NCI-H748 (cell line): ENCODE results near the gene SNRPD3.
A peak's percentile ranks its signal among the peaks of the same experiment; 100 is the strongest.
"Not testable (repeated sequence)": the region's sequence is repeated elsewhere in the genome, so short reads cannot be mapped to it uniquely, and the experiment has no call there.

Experiments used
- DNase-seq: peaks from one replicate; lab custom pipeline; 2025; ENCODE audit not compliant: unreplicated experiment; lab: John Stamatoyannopoulos, UW

Gene SNRPD3

GRCh38 chr22:24530968-24531367 is 24.8 kb upstream of the SNRPD3 start:
- not testable (repeated sequence) for DNase-seq

DNA sequence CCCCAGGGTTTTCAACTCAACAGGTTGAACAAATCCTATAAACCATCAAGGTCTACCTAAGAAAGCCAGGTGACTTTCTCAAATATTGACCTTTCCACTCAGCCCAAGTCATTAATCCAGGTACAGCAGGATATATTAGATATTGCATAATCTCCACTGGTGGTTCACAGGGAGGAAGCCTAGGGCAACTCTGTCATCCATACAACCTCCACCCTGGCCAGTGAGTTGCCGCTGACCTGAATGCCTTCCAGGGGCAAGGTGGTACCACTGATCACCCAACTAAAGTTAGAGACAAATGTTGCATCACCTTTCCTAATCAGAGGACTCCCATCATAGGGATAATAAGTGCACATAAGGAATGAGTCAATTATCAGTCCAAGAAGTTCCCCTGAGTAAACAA is 23.7 kb upstream of the SNRPD3 start:
- no peak for DNase-seq

GRCh38 chr22:24535348-24535747 is 20.5 kb upstream of the SNRPD3 start:
- DNase-seq = no peak

GRCh38 chr22:24536089-24536488 is 19.7 kb upstream of the SNRPD3 start:
- no peak for DNase-seq

GRCh38 chr22:24540470-24540869 is 15.3 kb upstream of the SNRPD3 start:
- DNase-seq = no peak

GRCh38 chr22:24541681-24542515 is 13.9 kb upstream of the SNRPD3 start:
- no peak for DNase-seq

DNA sequence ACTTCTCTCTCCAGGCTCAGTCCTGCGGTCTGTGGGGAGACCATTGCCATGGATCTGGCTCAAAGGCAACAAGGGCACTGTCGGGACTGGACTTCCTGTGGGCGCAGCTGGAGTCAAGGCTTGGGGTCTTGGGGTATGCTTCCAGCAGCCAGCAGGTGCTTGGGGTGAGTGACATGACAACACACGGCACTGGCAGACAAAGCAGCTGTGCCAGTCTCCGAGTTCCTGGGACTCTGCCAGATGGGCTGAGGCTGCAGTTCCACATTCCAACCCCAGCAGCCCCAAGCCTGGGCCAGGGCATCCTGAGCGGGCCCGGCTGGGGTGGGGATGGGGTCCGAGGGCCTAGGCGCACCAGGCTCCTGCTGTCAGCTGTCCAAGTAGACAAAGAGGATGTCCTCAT is 13.2 kb upstream of the SNRPD3 start:
- no peak for DNase-seq

- DNase-seq = no peak
These were observed 12.6 kb upstream of the SNRPD3 start for GRCh38 chr22:24543185-24543601.

- DNase-seq = no peak
These were observed 12.0 kb upstream of the SNRPD3 start for GRCh38 chr22:24543679-24544243.

DNA sequence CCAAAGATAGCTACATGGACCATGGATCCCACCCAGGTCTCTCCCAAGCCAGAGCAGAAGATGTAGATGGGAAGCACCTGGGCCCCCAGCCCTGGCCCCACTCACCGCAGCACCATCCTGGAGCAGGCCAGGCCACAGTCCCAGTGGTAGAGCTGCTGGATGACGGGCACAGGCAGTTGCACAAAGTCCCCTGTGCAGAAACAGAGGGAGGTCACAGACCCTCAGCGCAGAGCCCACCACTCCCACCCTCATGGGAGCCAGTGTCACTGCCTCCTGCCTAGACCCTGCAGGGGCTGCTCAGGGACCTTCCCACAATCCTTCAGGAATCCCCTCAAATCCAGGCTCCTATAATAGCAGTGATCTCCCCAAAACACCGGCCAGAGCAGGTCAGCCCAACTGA is 7.0 kb upstream of the SNRPD3 start:
- DNase-seq = no peak

DNA sequence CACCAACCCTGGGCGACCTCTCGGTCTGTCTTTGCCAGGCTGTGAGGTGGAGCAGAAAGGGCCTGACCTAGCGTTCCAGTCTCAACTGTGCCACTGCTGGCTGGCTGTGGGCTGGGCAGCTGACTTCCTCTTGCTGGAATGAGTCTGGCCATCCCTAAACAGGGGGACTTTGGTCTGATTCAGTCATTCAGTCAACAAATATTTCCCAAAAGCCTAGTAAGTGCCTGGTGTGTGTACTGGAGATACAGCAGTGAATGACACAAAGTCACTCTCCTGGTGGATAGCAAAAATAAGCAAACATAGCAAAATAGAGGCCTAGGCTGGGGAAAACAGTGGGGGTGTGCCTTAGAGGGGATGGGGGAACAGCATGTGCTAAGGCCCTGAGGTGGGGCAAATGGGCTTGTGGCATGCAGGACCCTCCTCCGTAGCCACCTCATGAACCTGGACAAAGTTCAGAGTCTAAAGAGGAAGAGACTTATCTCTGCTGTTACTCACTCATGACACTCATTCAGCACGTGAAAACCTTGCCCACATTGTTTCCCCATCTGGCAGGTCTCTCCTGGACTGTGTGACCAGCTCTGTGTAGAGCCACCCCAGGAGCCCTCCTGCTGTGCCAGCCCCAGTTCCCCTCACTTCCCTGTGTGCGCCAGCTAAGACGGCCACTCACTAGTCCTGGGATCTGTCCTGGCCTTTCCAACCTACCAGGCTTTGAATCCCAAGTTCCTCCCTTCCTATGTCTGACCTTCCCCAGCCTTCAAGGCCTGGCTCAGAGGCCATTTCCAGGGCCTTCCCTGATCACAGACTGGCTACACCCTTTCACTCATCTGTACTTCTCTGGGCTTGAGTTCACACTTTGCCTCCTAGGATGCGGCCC is 5.5 kb upstream of the SNRPD3 start:
- DNase-seq = no peak

DNA sequence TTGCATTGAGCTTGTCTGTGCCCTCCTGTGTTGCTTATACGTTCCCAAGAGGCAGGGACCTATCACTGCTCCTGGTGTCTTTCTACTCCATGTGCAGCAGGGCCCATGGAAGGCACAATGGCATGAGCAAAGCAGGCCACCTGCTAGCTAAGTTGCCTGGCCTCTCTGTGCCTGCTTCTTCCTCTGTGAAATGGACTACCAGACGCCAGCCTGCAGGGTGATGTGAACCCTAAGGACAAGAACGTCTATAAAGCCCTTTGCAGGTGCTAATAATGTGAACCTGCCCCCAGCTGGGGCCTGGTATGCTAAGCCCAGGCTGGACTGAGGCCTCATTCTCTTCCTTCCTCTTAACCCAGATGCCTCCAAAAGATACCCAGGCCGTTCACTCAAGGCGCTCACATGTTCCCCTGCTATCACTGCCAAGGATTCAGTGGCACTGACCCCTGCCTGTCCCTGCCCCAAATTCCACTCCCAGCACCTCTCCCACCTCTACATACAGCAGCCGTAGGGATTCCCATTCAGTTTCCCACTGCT is 4.8 kb upstream of the SNRPD3 start:
- DNase-seq = no peak

DNA sequence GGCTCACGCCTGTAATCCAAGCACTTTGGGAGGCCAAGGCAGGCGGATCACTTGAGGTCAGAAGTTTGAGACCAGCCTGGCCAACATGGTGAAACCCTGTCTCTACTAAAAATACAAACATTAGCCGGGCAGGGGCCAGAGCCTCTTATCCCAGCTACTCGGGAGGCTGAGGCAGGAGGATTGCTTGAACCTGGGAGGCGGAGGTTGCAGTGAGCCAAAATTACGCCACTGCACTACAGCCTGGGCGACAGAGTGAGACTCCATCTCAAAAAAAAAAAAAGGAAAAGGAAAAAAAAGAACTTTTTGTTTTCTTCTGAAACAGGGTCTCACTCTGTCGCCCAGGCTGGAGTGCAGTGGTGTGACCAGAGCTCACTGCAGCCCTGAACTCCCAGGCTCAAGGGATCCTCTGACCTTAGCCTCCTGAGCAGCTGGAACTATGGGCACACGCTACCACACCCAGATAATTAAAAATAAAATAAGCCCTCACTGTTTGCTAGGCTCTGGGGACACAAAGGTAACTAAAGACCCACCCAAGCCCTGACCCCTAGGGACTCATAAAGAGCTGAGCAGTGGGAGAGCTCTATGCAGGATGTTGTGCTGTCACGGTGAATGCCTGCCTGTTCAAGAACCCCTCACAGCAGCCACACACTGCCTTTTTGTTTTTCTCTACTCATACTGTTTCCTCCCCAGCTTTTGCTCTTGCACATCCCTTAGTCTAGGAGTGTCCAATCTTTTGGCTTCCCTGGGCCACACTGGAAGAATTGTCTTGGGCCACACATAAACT is 3.1 kb upstream of the SNRPD3 start:
- DNase-seq = peak; percentile 66

GRCh38 chr22:24553597-24554312 is 2.0 kb upstream of the SNRPD3 start:
- DNase-seq = peak; percentile 24

- peak; percentile 24 for DNase-seq
These were observed 1.3 kb upstream of the SNRPD3 start, which contains the start of gene GUCD1 for GRCh38 chr22:24554313-24555164. Gene GUCD1, minus strand, starts transcription at chr22:24555138. Its CDS starts 147 bp downstream, at chr22:24554991.

DNA sequence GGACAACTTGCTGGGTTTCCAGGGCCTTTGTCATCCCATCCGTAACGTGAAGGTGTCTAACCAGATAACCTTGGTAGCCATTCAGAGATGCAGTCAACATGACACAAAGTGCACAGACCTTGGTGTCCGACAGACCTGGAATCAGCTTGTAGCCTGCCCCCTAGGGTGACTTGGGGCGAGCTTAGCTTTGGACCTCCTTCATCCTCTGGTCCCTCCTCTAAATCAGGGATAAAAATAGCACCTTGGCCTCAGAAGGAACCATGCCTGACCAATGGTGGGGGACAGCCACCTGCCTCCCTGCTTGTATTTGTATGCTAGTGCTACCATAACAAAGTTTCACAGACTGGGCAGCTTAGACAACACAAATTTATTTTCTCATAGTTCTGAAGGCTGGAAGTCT is 3.7 kb downstream of the SNRPD3 start:
- DNase-seq = no peak

DNA sequence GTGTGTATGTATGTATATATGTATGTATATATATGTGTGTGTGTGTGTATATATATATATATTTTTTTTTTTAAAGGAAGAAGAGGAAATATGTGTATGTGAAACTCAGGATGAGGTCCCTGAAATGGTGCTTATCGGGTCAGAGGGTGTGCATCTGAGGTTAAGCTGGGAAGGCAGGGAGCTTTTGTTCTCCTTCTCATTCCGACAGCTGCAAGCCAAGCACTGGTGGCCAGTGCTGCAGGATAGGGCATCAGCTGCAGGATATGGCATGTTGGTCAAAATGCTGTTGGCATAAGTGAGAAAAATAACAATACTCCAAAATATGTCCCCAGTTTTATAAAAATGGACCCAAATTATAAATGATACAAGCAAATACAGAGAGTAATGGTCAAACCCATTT is 7.4 kb downstream of the SNRPD3 start:
- DNase-seq = no peak

DNA sequence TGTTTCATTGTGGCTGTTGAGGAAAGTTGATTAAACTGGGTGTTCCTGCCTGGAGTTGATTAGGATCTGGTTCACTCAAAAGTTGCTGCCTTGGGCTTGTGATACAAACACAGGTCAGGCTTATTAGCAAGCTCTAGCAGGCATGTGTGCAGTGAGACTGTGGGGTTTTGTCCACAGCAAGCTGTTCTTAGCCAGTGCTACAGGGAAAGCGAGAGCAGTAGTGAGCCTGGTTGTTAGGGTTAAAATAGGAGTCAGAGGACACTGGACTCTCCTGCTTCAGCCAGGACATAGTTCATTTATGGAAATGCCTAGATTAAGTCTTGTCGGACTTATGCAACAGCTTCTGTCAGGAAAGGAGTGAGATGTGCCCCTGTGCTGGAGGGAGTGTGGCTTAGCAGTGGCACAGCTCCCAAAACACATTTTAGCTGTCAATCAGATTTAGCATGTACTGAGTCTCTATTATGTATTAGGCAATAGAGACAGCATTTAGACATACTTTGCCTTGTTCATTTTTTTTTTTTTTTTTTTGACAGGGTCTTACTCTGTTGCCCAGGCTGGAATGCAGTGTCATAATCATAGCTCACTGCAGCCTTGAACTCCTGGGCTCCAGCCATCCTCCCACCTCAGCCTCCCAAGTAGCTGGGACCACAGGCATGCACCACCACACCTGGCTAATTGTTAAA is 8.7 kb downstream of the SNRPD3 start:
- DNase-seq = no peak
